ENCODE data around the gene TRIM65. TPM values are rescaled to one million over a fixed set of nuclear protein-coding genes. Genes with fewer than 3 reads are reported as not detected.
"Not testable (repeated sequence)": the region's sequence is repeated elsewhere in the genome, so short reads cannot be mapped to it uniquely, and the experiment has no call there.

TRIM65 gene
- total RNA-seq, 1 experiment from 2014 or later, result 21.1 TPM

DNA sequence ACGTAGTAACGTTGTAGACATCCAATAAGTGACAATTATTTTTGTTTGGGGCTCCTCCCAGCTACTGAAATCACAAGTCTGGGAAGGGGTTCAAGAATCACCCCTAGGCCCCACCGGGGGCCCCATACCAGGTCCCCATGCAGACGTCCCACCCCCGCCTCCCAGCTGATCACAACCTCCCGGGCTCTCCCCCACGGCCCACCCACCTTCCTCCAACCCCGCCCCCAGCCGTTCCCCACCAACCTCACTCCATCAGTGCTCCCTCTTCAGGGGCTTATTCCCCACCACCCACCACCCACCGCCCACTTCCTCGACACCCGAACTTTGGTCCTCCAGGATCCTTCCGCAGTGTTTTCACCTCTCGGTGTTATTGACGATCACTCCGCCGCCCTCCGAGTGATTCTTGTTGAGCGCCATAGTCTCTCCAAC lies 41.9 kb downstream of the TRIM65 start:
- intact Hi-C loops (cut with micrococcal nuclease; ENCODE audit: unreplicated experiment), result loop anchor here (1.0 to 2.0 kb wide), 5 partner anchors 10 to 76 kb away; partner anchors contain the start of gene TRIM65
- Histone ChIP-seq H3K4me2 (peak overlapping the region; percentile 88), H3K9me3 (ENCODE audit: insufficient read depth, low read depth) (no peaks in the 10 kb centered on the region), H3K4me1 (replicated peaks; ENCODE audit: insufficient read depth) (peaks cover 23% of the 10 kb centered on the region), H2AFZ (no peak overlapping the region), H3K79me2 (ENCODE audit: low read depth) (peaks cover 39% of the 10 kb centered on the region), H3K9me2 (ENCODE audit: insufficient read depth) (no peaks in the 10 kb centered on the region), H3K4me3 (peak overlapping the region; percentile 74), H4K20me1 (ENCODE audit: insufficient read depth) (peaks cover 3% of the 10 kb centered on the region; the same call in 1 of the 2 replicates), H3F3A (ENCODE audit: insufficient read depth, low read depth) (peaks cover 33% of the 10 kb centered on the region), H3K27ac (peak overlapping the region; percentile 79), H3K36me3 (ENCODE audit: low read depth) (peaks cover 11% of the 10 kb centered on the region), H3K27me3 (ENCODE audit: insufficient read depth, low read depth) (no peaks in the 10 kb centered on the region)
- no peak for TF ChIP-seq EZH2 (IDR thresholded peaks at IDR 0.05; ENCODE audit: low read depth)
- TF ChIP-seq CTCF (conservative IDR thresholded peaks at IDR 0.05), result no peak
- ChIA-PET CTCF (interaction anchor here (0.5 to 1.6 kb wide), 11 partner anchors 9 to 207 kb away, joined by 3 to 17 read pairs (median 6); a partner anchor contains a TSS), POLR2A (ENCODE audit: unreplicated experiment) (interaction anchor here (0.5 to 2.1 kb wide), 18 partner anchors 9 to 1415 kb away, joined by 3 to 45 read pairs (median 8); partner anchors contain the start of genes FOXJ1 and SLC25A19)
- DNase-seq, result no peak
- no TSS peak for BruUV-seq (replicated peaks)

DNA sequence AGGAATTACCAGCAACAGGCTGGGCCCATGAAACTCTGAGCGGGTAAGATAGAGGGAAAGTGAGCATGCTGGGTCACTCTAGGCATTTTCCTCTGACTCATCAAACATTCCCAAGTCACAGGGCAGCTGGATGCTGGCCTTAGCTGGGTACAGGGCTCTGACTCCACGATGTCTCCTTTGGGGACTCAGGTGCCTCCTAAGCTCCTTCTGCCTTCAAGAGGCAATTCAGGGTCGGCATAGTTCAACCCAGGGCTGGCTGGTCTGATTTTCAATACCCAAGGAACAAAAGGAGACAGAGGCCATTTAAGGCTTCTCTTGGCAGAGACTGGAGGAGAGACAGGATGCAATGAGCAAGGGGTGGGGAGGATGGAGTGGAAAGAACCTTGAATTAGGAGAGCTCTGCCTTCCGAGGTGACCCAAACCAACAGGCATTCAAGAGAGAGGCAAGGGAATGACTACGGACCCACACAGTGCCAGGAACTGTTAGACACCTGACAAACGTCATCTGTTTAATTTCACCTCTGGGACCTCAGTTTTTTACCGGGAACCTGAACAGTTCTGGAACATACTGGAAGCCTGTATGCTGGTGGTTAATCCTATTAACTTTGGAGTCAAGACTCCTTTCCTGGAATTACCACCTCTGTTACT lies 42.5 kb downstream of the TRIM65 start:
- no peaks in the 10 kb centered on the region for H3K27me3 ChIP-seq (ENCODE audit: insufficient read depth, low read depth)
- peaks cover 39% of the 10 kb centered on the region for H3K79me2 ChIP-seq (ENCODE audit: low read depth)
- H3K9me2 ChIP-seq (ENCODE audit: insufficient read depth), result no peaks in the 10 kb centered on the region
- H3F3A ChIP-seq (ENCODE audit: insufficient read depth, low read depth), result peaks cover 33% of the 10 kb centered on the region
- TSS peak; percentile 67 for BruUV-seq (replicated peaks)
- peaks cover 11% of the 10 kb centered on the region for H3K36me3 ChIP-seq (ENCODE audit: low read depth)
- H3K4me1 ChIP-seq (replicated peaks; ENCODE audit: insufficient read depth), result peaks cover 23% of the 10 kb centered on the region
- intact Hi-C loops (cut with micrococcal nuclease; ENCODE audit: unreplicated experiment), result loop anchor here (2.0 kb wide), 1 partner anchor 75 kb away; a partner anchor contains a TSS
- H4K20me1 ChIP-seq (ENCODE audit: insufficient read depth), result peaks cover 3% of the 10 kb centered on the region; the same call in 1 of the 2 replicates
- TF ChIP-seq EZH2 (IDR thresholded peaks at IDR 0.05; ENCODE audit: low read depth), result no peak
- TF ChIP-seq CTCF (conservative IDR thresholded peaks at IDR 0.05), result no peak
- ChIA-PET POLR2A (ENCODE audit: unreplicated experiment) (interaction anchor here (0.5 to 2.0 kb wide), 7 partner anchors 18 to 78 kb away, joined by 3 to 22 read pairs (median 8); no protein-coding TSS in a partner anchor), CTCF (interaction anchor here (0.8 to 1.5 kb wide), 3 partner anchors 8 to 220 kb away, joined by 3 to 17 read pairs (median 6); no protein-coding TSS in a partner anchor)
- H3K4me2 ChIP-seq, result peak overlapping the region; percentile 88
- peak overlapping the region; percentile 74 for H3K4me3 ChIP-seq
- no peaks in the 10 kb centered on the region for H3K9me3 ChIP-seq (ENCODE audit: insufficient read depth, low read depth)
- DNase-seq, result peak; percentile 52 to 75
- H3K27ac ChIP-seq, result peak overlapping the region; percentile 79
- H2AFZ ChIP-seq, result no peak overlapping the region

DNA sequence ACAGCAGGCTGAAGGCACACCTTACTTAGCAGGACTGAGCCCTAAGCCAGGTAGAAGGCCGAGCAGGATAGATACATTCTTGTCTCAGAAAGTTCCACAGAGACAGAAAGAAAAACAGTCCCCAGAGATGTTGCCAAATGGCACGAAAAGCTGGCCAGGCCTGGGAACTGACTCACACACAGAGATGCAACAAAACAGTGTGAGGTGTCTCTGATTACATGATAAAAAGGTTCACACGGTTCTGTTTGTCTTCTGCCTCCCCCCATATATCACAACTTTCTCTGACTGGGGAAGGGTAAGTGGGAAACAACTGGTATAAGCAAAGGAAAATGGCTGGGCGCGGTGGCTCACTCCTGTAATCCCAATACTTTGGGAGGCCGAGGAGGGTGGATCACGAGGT lies 43.3 kb downstream of the TRIM65 start:
- Histone ChIP-seq H3K4me3 (no peak overlapping the region; the same call in 1 of the 2 replicates), H3K4me2 (peak overlapping the region; percentile 88)
- peak; percentile 50 to 85 for DNase-seq

GRCh38 chr17:75851693-75851991 lies 45.1 kb downstream of the TRIM65 start:
- DNase-seq; H3K4me3 ChIP-seq; H2AFZ ChIP-seq; H3K27ac ChIP-seq; H3K4me2 ChIP-seq; H3K27me3 ChIP-seq (ENCODE audit: insufficient read depth, low read depth); H4K20me1 ChIP-seq (ENCODE audit: insufficient read depth); CTCF ChIA-PET; H3K9me3 ChIP-seq (ENCODE audit: insufficient read depth, low read depth); POLR2A ChIA-PET (ENCODE audit: unreplicated experiment); H3K9me2 ChIP-seq (ENCODE audit: insufficient read depth); BruUV-seq (replicated peaks); intact Hi-C loops (cut with micrococcal nuclease; ENCODE audit: unreplicated experiment): not testable (repeated sequence)
- H3K4me1 ChIP-seq (replicated peaks; ENCODE audit: insufficient read depth), result peaks cover 37% of the 10 kb centered on the region
- H3F3A ChIP-seq (ENCODE audit: insufficient read depth, low read depth), result peaks cover 39% of the 10 kb centered on the region
- peaks cover 26% of the 10 kb centered on the region for H3K36me3 ChIP-seq (ENCODE audit: low read depth)
- H3K79me2 ChIP-seq (ENCODE audit: low read depth), result peaks cover 39% of the 10 kb centered on the region

More for the DNA sequence above, 43.3 kb downstream of the TRIM65 start:
- Histone ChIP-seq H3K36me3 (ENCODE audit: low read depth) (peaks cover 15% of the 10 kb centered on the region), H3K9me3 (ENCODE audit: insufficient read depth, low read depth) (no peaks in the 10 kb centered on the region), H3F3A (ENCODE audit: insufficient read depth, low read depth) (peaks cover 29% of the 10 kb centered on the region), H2AFZ (no peak overlapping the region), H3K27me3 (ENCODE audit: insufficient read depth, low read depth) (no peaks in the 10 kb centered on the region), H4K20me1 (ENCODE audit: insufficient read depth) (peaks cover 3% of the 10 kb centered on the region; the same call in 1 of the 2 replicates), H3K9me2 (ENCODE audit: insufficient read depth) (no peaks in the 10 kb centered on the region), H3K79me2 (ENCODE audit: low read depth) (peaks cover 39% of the 10 kb centered on the region), H3K27ac (peak overlapping the region; percentile 79), H3K4me1 (replicated peaks; ENCODE audit: insufficient read depth) (peaks cover 23% of the 10 kb centered on the region)
- intact Hi-C loops (cut with micrococcal nuclease; ENCODE audit: unreplicated experiment), result no loop called here
- no peak for TF ChIP-seq EZH2 (IDR thresholded peaks at IDR 0.05; ENCODE audit: low read depth)
- BruUV-seq (replicated peaks), result no TSS peak
- CTCF ChIA-PET, result interaction anchor here (0.8 kb wide), 1 partner anchor 220 kb away, joined by 3 read pairs; no protein-coding TSS in a partner anchor
- POLR2A ChIA-PET (ENCODE audit: unreplicated experiment), result interaction anchor here (0.5 to 2.0 kb wide), 6 partner anchors 19 to 77 kb away, joined by 3 to 9 read pairs (median 6); no protein-coding TSS in a partner anchor

All from PC-9 (cell line).